Measurements from ENCODE around the gene ZACN.
"Not testable (repeated sequence)": the region's sequence is repeated elsewhere in the genome, so short reads cannot be mapped to it uniquely, and the experiment has no call there.

ZACN gene
- total RNA-seq = 0.14 to 0.48 reads per million in 2 donors

DNA sequence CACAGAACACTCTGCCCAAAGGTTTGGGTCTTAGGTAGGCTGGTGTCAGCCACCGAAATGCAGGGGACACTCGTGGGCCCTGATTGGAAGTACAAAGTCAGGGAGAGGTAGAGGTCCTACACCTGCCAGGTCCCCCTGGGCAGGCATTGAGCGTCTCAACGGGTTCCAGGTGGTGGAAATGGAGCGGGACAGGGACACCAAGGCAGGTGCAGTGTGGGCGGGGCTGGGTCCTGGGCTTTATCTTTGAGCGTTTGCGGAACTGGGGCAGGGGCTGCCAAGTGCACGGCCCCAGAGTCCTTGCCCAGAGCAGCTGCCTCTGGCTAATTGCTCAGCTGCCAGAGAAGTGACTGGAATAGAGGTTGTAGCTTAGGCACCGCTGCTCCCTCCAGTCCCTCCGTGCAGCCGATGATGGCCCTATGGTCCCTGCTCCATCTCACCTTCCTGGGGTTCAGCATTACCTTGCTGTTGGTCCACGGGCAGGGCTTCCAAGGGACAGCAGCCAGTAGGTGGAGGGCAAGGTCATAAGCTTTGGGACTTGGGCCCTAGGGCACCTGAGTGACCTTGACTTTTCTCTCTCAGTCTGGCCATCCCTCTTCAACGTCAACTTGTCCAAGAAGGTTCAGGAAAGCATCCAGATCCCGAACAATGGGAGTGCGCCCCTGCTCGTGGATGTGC, at the start of gene ZACN:
Gene ZACN (plus strand): TSS at position 323 of the 675 bp plus-strand sequence. CDS start 83 bp downstream, at position 406.
- DNase-seq = no peak

DNA sequence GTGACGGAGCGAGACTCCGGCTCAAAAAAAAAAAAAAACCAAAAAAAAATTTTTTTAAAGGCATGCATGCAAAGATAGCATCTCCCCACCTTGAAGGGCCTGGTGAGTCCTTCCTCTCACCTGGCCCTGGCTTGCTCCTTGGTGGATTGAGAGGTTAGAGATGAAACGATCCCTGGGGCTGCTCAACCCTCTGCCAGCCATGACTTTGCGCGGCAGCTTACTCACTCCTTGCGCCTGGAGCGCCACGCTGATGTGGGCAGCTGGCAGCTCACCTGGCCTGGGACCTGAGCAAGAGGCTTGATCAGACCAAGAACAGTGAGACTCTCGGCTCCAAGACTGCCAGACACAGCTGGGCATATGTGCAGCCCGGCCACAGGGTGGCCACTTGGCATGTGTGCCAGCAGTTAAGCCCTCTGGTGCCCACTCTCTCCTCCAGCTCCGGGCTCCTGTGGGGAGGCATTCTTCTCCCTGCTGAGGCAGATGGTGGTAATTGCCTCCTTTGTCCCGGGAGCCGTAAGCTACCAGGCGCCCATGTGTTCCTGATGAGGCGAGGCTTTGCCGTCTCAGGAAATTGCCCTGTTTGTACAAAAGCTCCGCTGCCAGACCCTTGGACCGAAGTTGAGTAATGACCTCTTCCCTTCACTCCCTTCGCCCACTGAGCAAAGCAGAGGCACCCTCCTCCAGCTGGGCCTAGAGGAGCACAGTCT, 46.8 kb upstream of the ZACN start:
- no peak for DNase-seq

DNA sequence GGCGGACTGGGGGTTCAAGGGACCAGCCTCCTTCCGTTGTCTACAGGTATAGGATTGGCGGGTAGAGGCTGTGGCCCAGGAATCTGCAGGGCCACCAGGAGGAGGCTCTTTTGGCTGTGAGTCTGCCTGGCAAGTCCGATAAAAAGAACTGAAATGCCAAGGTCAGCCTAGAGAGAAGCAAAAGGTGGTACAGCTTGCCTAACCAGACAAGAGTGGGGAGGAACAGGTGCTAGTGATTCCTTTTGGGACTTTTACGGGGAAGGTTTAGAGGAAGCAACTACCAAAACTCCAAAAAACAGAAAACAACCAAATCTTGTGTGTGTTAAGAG, 46.2 kb upstream of the ZACN start:
- DNase-seq = no peak

DNA sequence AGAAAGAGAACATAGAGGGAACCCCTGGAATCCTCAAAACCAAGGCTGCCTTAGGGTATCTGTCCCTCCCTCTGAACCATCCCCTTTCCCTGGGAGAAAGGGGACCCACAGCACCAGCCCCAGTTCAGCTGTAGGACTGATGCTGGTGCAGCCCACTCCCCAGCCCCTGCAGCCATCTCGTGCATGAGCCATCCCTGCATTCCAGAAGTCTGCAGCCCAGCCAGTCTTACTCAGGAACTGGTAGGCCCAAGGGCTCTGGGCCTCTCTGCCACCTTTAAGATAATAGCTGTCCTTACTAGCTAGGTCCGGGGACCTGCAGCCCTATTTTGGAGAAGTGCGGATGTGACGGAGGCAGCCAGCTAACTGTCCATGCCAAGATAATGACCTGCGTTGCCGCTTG, 45.8 kb upstream of the ZACN start:
- no peak for DNase-seq

DNA sequence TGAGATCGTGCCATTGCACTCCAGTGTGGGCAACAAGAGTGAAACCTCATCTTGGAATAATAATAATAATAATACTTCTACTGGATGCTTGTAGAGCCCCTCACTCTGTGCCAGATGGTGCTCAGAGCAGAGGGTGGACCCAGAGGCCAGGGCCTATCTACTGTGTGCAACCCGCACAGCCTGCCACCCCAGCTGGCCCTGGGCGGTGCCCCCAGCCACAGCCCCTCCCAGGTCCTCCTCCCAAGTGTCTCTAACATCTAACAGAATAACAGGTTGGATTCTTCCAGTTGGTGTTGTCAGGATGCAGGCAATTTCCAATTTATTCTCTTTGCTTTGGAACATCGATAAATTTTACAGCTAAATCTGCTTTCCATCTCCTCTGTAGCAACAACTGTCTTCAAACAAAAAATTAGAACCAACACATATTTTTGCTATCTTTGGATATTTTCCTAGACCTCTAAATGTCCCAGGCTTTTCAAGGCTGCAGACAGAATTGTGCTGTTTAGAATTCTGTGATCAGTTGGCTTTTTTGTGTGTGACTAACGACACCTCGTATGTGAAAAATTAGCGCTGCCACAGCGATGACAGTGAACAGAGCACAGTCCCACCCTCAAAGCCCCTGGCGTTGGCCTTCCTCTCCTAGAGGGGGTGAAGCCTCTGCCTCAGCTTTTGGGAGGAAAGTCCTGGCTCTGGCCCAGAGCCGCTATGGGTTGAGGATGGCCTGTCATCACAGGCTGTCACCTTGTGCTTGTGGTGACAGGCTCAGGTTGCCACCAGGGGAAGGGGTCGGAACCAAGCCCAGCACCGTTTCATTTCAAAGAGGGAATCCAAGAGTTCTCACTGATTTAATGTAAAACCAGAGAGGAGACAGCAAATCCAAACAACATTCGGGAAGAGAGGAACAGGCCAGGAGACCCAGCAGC, 44.3 kb upstream of the ZACN start:
- no peak for DNase-seq

DNA sequence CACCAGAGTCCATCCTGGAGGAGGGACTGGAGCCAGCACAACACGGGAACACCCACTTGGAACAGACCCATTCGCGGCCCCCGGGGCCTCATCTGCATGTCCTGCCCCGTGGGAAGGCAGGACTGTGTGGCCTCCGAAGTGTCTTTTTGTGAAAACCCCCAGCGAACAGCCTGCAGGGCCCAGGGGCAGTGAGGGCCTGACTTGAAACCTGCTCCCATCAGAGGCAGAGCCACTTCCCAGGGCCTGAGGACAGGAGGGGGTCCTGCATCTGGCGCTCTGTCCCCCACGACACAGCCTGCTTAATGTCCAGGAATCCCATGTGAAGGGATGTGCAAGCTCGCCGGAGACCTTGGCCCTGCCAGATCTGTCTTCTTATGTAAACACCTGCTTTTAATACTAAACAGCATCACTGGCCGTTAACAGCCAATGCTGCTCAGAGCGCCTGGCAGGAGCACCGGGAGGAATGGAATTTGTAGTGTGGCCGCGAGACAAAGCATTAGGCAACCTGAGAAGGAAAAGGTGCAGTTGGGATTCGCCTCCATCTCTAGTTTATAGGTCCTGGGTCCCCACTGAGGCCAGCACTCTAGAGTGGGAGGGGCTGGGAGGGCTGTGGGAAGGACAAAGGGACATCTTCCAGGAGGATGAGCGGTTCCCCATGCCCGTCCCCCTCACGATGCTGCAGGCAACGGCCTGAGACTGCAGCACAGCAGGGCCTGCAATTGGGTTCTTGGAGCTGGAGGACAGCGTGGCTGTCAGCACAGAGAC, 42.3 kb upstream of the ZACN start:
- no peak for DNase-seq

DNA sequence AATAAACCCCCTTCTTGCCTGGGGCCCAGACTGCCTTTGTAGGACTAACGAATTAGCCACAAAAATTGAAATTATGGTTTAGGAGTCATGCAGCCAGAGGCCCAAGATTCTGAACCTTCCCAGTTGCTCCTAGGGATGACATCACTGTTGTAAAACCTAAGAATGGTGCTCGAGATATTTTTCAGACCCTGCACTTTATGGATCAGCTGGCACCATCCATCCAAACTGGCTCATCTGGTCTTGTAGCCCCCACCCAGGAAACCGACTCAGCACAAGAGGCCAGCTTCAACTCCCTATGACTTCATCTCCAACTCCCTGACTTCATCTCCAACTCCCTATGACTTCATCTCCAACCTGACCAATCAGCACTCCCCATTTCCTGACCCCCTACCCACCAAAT, 40.9 kb upstream of the ZACN start:
- no peak for DNase-seq

DNA sequence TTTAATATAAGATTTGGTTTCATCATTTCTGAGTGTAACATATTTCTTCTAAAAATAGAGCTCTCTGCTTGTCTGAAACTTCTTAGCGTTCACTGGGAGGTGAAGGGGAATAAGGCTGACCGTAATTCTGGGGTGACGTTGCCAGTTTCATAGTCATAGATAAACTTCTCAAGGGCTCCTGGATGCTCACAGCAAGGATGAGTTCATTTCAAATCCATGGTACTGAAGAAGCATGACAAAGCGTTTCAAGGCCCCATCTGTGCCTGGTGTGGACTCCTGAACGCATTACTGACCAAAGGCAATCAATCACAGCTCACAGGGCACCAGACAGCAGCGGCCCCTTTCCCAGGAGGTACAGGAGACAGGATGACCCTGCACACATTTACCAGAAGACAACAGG, 39.9 kb upstream of the ZACN start:
- DNase-seq = no peak

DNA sequence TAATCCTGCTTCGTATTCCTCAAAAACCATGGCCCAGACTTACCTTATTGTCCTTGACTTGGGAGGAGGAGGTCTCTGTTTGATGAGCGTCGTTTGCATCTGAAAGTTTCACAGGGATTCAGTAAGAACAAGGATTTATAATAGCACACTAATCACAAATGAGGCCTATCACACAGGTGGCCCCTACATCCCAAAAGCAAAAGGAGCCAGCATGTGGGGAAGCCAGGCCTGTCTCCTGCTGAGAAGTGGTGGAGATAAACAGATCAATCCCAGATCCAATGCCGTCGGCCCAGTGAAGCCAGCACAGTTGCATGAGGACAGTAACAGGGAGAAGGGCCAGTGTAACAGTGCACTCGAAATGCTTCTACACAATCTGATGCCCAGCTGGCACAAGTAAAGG, 38.6 kb upstream of the ZACN start:
- DNase-seq = no peak

DNA sequence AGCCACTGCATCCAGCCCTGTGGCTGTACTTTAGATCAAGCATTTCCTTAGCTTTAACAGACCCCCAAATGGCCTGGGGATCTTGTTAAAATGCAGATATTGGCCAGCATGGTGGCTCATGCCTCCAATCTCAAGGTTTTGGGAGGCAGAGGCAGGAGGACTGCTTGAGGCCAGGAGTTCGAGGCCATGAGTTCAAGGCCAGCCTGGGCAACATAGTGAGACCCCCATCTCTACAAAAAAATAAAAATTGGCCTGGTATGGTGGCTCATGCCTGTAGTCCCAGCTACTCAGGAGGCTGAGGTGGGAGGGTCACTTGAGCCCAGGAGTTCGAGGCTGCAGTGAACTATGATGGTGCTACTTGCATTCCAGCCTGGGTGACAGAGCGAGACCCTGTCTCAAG, 36.1 kb upstream of the ZACN start:
- not testable (repeated sequence) for DNase-seq

DNA sequence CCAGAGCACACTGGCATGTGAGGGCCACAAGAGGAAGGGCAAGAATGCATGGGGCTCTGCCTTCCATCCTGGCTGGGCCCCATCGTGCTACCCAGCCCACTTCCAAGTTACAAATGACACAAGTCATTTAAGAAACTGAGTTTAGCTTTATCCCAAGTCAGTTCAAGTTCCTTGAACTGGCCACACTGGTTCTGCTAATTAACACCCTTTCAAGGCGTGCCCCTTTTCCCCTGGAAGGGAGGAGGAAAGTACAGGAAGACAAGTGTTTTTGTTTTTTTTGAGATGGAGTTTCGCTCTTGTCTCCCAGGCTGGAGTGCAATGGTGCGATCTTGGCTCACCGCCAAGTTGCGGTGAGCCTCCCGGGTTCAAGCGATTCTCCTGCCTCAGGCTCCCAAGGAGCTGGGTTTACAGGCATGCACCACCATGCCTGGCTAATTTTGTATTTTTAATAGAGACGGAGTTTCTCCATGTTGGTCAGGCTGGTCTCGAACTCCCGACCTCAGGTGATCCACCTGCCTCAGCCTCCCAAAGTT, 34.4 kb upstream of the ZACN start:
- DNase-seq = not testable (repeated sequence)

DNA sequence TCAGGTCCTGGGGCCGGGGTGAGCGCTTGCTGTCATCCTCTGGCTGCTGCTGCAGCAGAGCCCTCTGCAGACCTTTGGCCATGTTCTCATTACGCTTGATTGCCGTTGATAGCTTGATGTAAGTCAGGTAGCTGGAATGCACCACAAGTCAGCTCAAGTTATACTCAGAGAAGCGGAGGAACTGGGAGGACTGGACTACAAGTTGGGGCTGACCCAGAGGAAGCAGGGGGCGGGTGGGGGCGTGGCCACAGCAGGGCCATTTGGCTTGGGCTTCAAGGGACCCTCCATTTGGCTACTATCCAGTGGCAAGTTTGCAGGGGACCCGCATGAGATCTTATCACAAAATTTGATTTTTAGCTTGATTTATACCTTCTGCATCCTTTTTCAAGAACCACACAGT, 32.9 kb upstream of the ZACN start:
- DNase-seq = no peak

DNA sequence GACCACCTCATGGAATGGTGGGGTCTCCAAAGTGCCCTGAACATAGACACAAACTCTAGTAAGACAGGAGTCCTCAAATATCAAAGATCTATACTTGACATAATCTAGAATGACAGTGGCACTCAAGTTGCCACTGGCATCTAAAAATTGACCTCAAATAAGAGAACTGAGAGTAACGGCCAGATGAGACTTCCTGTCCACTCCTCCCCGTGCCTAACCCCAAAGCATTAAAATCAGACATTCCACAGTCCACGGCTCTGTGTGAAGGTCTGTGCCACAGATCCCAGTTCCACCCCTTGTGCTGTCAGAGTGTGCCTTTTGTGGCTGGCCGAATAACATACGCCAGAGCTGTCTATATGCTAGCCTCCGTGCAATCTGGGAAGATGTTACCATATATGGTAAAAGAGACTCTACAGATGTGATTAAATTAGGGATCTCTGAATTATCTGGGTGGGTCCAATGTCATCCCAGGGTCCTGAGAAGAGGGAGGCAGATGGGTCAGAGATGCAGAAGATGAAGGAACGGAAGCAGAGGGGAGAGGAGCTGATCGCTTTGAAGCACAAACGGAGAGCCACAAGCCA, 30.9 kb upstream of the ZACN start:
- no peak for DNase-seq

DNA sequence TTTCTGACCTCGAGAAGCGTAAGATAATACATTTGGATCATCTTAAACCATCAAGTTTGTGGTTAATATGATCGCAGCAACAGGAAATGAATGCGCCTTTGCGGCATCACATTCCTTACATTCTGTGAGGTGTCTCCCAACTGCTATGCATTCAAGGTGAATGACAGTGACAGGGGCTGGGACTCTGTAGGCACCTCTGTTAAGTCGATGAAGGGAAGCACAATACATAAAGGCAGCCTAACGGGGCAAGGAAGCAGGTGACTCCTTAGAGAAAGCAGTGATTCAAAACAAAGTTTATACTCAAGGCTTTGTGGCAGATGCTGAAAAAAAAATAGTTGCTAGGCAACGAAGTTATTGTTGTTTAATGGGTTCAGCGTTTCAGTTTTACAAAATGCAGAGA, 30.3 kb upstream of the ZACN start:
- DNase-seq = no peak

DNA sequence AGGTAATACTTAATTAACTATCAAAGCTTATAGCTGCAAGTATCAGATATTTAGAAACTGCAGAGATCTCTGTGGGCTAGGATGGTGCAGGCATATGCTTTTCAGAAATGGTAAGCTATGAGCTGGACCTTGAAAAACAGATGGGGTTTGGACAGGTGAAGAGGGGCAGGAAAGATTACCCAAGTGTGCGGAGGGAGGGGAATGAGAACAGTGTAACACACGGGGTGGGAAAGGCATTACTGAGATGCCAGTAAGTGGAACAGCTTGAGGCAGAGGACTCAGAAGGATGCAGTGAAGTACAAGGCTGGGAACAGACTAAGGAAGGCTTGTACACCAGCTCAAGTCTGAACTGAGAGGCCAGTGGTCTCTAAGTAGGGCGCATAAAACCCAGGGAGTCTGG, 29.7 kb upstream of the ZACN start:
- DNase-seq = no peak

DNA sequence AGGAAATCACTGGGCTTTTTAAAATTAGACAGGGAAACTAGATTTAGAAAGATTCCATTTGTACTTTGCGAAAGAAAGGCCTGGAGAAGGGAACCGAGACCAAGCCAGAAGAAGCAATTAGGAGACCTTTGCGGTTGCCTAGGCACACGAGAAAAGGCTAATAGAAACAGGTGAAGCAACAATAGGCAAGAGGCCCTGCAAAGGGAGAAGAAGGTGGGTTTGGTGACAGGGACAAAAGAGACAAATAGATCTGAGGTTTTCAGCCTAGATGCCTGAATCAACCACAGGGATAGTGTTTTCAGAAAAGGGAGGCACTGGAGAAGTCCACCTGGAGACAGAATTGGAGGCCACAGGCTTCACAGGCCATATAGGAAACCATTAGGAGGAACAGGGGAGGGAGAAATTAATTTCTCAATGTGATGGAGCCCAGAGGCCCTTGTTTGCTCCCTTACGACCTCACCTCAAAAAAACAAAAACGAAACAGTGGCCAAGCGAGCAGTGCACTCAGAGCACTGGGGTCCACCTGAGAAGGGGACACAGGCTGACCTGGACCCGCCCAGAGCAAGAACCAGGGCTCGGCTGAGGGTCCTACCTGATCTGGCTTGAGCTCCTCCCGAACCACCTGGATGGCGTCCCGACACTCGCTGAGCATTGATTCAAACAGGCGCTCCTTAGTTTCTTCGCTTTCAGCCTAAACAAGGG, 29.0 kb upstream of the ZACN start:
- no peak for DNase-seq

DNA sequence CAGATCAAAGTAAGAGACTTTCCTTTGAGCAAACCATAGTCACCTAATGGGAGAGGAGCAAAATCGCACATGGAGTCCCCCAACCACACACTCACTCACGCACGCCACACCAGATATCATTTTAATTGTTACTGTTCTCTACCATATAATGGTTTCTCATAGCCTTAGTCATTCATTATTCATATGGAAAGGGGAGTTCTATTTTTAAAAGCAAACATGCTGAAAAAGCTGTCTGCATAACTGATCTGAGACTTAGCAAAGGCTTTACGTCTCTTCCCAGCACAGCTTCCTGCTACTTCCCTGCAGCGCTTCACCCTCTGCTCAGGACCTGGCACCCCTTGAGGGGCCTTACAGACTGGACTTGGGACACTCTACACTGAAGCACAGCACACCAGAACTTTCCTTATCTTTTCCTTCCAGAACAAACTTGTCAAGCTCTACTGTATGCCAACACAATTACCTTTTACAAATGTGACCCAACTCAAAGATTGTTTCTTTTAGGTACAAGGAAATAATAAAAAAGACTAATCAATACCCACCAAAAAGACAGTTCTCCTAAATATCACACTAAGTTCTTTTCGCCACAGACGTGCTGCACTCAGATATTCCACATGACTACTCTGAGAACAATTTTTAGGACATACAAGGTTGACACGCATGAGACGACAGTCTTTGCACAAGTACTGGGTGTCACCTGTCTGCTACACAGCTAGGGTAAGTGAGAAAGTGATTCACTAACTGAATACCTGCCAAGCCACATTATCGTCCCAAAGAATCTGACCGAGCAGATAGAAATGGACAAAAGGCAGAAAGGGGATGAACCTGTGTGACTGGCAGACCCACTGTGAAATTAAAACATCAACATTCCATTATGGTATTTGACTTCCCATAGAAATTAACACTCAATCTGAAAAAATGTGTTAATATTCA, 28.2 kb upstream of the ZACN start:
- no peak for DNase-seq

DNA sequence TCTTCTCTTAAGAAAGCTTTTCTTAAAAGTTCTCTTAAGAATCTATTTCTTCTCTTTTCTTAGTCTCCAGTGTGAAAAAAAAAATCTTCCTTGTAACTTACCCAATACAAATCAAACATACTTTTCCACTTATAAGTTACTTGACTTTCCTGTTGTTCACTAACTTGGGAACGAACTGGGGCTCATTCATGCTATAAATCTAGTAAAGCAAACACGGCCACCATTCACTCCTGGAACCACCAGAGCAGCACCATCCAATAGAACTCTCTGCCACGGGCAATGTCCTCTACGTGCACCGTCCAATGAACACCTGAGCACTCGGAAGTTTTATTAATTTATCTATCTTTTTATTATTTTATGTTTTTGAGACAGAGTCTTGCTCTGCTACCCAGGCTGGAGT, 27.4 kb upstream of the ZACN start:
- DNase-seq = no peak

DNA sequence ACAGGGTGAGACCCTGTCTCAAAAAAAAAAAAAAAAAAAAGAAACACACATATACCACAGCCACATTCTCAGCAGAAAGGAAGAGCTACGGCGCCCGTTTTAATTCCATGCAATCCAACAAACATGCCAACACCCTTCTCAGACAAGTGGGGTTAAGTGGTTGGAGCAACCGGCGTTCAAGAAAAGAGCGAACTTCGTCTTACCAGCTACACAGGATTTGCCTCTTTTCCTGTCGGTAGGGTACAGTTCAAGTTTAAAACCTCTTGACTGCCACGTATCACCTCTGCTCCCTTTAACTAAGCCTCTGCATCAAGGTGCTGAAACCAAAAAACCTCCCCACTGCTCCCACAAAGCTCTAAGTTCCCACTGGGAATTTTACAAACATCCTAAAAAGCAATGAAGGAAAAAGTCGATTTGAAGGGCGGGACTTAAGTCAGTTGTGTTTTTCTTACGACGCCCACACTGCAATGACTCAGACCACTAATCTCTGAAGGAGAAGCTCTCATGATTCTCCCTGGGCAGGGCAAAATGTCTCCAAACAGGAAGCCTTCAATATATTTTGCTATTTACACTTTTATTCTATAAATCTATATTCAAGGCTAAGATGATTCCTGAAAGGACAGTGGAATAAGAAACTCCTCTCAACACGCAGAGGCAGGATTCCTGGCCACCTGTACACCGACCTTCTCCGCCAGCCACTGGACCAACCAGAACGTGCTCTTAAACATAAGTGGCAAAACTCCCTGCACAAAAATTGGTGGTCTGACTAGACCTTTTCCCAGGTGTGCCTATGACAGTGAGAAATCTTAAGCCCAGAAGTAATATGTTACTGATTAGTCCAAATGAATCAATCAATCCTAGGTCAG, 25.5 kb upstream of the ZACN start:
- no peak for DNase-seq

DNA sequence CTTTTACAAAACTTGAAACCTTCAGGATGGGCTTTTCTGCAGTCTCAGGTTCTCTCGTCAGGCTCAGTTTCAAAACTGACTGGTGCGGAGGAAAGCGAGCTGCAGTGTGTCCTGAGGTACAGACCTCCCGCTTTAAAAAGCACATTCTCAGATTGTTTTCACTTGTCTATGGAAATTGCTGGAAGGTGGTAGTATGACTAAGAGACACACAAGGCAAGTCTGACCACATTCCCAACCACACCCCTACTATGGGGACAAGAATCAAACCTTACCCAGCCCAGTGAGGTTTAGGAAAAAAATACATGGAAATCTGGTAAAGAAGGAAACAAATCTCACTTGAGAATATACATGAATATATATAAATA, 24.9 kb upstream of the ZACN start:
- no peak for DNase-seq
